ENCODE measurements around the gene TRMT10B. TPM values are rescaled to one million over a fixed set of nuclear protein-coding genes. Genes with fewer than 3 reads are reported as not detected.

Gene TRMT10B
- total and polyA plus RNA-seq, 2 of the 13 experiments (the other 11 are each of a cell fraction or from before 2014, with no cell fraction given) = 3.1 to 3.9 TPM

GRCh38 chr9:37730256-37730655 is 23.3 kb upstream of the TRMT10B start (continued):
- no peak for TF ChIP-seq THYN1 (CRISPR knock-in tag; IDR thresholded peaks at IDR 0.05; ENCODE audit: borderline replicate concordance, low read depth)
- no peak for TF ChIP-seq PRPF4 (IDR thresholded peaks at IDR 0.05; ENCODE audit: low read depth, low read length, poor library complexity, severe bottlenecking)

DNA sequence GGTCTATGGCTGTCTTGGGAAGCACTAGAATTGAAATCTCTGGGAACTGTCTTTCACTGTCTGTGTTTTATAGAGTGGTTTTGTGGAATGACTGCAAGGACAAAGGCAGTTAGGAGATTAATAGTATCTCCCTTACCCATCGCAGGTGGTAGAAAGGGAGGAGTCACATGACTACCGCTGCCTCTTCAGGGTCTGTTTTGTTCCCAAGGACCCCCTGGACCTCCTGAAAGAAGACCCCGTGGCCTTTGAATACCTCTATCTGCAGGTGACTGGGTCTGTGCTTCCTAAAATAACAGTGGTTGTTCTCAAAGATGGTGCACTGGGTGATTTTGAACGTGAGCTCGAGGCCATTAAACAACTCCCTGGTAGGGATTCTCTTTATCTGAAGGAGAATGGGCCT is 22.8 kb upstream of the TRMT10B start:
- WGBS (ENCODE audit: low lambda C conversion rate) = 0% methylated on average over 3 of the region's 5 CpGs
- peaks cover 4 to 47% of the 10 kb centered on the region in 2 experiments; a peak in 4 of 5 replicates for H3K27me3 ChIP-seq (ENCODE audit: control insufficient read depth in 1 of 2, insufficient read depth in 2 of 2, low read length in 2 of 2)
- H3K36me3 ChIP-seq (replicated peaks in 1 of 2; ENCODE audit: control insufficient read depth in 1 of 2, insufficient read depth in 2 of 2, low read length in 2 of 2) = no peaks in the 10 kb centered on the region
- H3K4me3 ChIP-seq (replicated peaks in 1 of 3; ENCODE audit: insufficient read depth in 1 of 3, low read depth in 2 of 3, low read length in 3 of 3) = no peak overlapping the region
- intact Hi-C loops (cut with micrococcal nuclease; ENCODE audit: unreplicated experiment) (no loop called here), in situ Hi-C loops (cut with HindIII; ENCODE audit: extremely low pct_ligation_motif_present, low pct_unique_long_range_greater_than_20kb) (loop anchor here (25.0 kb wide), 1 partner anchor 244 kb away; the partner anchor contains the start of gene POLR1E)
- no peak for DNase-seq (ENCODE audit: low spot score)
- H4K20me1 ChIP-seq (ENCODE audit: insufficient read depth, low read length) = no peaks in the 10 kb centered on the region
- no peak for FAIRE-seq
- no peaks in the 10 kb centered on the region for H3K9me3 ChIP-seq (ENCODE audit: low read length)
- no peak for ATAC-seq
- TF ChIP-seq, protein P1, sequence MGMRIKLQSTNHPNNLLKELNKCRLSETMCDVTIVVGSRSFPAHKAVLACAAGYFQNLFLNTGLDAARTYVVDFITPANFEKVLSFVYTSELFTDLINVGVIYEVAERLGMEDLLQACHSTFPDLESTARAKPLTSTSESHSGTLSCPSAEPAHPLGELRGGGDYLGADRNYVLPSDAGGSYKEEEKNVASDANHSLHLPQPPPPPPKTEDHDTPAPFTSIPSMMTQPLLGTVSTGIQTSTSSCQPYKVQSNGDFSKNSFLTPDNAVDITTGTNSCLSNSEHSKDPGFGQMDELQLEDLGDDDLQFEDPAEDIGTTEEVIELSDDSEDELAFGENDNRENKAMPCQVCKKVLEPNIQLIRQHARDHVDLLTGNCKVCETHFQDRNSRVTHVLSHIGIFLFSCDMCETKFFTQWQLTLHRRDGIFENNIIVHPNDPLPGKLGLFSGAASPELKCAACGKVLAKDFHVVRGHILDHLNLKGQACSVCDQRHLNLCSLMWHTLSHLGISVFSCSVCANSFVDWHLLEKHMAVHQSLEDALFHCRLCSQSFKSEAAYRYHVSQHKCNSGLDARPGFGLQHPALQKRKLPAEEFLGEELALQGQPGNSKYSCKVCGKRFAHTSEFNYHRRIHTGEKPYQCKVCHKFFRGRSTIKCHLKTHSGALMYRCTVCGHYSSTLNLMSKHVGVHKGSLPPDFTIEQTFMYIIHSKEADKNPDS (CRISPR knock-in tag; IDR thresholded peaks at IDR 0.05) = no peak
- TF ChIP-seq, protein P2, sequence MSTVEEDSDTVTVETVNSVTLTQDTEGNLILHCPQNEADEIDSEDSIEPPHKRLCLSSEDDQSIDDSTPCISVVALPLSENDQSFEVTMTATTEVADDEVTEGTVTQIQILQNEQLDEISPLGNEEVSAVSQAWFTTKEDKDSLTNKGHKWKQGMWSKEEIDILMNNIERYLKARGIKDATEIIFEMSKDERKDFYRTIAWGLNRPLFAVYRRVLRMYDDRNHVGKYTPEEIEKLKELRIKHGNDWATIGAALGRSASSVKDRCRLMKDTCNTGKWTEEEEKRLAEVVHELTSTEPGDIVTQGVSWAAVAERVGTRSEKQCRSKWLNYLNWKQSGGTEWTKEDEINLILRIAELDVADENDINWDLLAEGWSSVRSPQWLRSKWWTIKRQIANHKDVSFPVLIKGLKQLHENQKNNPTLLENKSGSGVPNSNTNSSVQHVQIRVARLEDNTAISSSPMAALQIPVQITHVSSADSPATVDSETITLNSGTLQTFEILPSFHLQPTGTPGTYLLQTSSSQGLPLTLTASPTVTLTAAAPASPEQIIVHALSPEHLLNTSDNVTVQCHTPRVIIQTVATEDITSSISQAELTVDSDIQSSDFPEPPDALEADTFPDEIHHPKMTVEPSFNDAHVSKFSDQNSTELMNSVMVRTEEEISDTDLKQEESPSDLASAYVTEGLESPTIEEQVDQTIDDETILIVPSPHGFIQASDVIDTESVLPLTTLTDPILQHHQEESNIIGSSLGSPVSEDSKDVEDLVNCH (CRISPR knock-in tag; IDR thresholded peaks at IDR 0.05) = no peak
- TF ChIP-seq SKI (IDR thresholded peaks at IDR 0.05; ENCODE audit: partially characterized antibody) (no peak), CREB1 (IDR thresholded peaks at IDR 0.05) (no peak), CREB1 (CRISPR knock-in tag; IDR thresholded peaks at IDR 0.05) (no peak), ATF7 (IDR thresholded peaks at IDR 0.05) (no peak), ATF7 (CRISPR knock-in tag; IDR thresholded peaks at IDR 0.05) (no peak), RARG (CRISPR knock-in tag; IDR thresholded peaks at IDR 0.05; ENCODE audit: low read depth) (no peak), SIN3B (IDR thresholded peaks at IDR 0.05; ENCODE audit: low read length) (no peak), FOXJ3 (CRISPR knock-in tag; IDR thresholded peaks at IDR 0.05; ENCODE audit: borderline replicate concordance) (no peak), ZIK1 (CRISPR knock-in tag; IDR thresholded peaks at IDR 0.05; ENCODE audit: borderline replicate concordance, low read depth) (no peak)
- TF ChIP-seq, protein P3, sequence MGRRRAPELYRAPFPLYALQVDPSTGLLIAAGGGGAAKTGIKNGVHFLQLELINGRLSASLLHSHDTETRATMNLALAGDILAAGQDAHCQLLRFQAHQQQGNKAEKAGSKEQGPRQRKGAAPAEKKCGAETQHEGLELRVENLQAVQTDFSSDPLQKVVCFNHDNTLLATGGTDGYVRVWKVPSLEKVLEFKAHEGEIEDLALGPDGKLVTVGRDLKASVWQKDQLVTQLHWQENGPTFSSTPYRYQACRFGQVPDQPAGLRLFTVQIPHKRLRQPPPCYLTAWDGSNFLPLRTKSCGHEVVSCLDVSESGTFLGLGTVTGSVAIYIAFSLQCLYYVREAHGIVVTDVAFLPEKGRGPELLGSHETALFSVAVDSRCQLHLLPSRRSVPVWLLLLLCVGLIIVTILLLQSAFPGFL (CRISPR knock-in tag; IDR thresholded peaks at IDR 0.05) = no peak
- H3K4me1 ChIP-seq (ENCODE audit: insufficient read depth, low read length) = no peaks in the 10 kb centered on the region
- H3K9ac ChIP-seq (ENCODE audit: insufficient read depth, low read depth, low read length) = no peak overlapping the region
- BruUV-seq (replicated peaks) = no TSS peak
- no peak overlapping the region for H2AFZ ChIP-seq (ENCODE audit: low read length)
- ChIA-PET CTCF (ENCODE audit: low intra/inter-chr PET ratio, low total read pairs) (no interaction called here), POLR2A (no interaction called here)
- H3K79me2 ChIP-seq (ENCODE audit: insufficient read depth, low read length) = no peaks in the 10 kb centered on the region
- H3K4me2 ChIP-seq (ENCODE audit: low read depth, low read length) = no peak overlapping the region
- no peak overlapping the region for H3K27ac ChIP-seq (ENCODE audit: extremely low read length, insufficient read depth, low read length)
